Measurements from ENCODE around the gene GRN.

DNA sequence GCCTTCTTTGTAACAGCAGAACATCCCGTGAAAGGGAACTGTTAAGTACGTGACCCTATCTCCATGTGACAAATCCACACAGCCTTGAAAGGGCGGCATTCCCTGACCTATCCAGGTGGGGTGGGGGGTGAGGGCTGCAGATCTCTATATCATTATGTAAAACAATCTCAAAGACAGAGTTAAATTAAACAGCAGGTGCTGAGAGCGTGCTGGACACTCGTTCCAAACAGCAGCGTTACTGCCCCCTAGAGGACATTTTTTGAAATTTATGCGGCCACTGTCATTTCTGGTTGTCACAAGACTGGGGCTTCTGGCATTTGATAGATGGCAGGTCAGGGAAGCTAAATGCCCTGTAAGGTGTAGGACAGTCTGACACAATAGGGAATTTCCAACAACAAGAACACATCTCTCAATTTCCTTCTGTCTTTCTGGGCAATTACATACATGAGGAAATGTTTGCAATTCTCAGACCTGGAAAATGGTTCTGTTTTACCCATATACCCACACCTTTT lies 13.8 kb upstream of the GRN start:
- TF ChIP-seq FOXK2 (IDR thresholded peaks at IDR 0.05): no peak
- no peak for TF ChIP-seq SP1 (IDR thresholded peaks at IDR 0.05)
- TF ChIP-seq BHLHE40 (IDR thresholded peaks at IDR 0.05; ENCODE audit: borderline replicate concordance): no peak
- no peak for TF ChIP-seq ZNF384 (IDR thresholded peaks at IDR 0.05)
- TF ChIP-seq SUZ12 (IDR thresholded peaks at IDR 0.05): no peak
- TF ChIP-seq ARNT (IDR thresholded peaks at IDR 0.05): no peak
- no peak for TF ChIP-seq ELF4 (IDR thresholded peaks at IDR 0.05)
- no peak for TF ChIP-seq FOXA1 (IDR thresholded peaks at IDR 0.05)
- TF ChIP-seq FOXM1 (IDR thresholded peaks at IDR 0.05; ENCODE audit: borderline replicate concordance): no peak

Measured in HEK293T (cell line).